Upper lobe of left lung (tissue), 6 donors: ENCODE measurements around the gene TMX2. TPM values are rescaled to one million over a fixed set of nuclear protein-coding genes. Genes with fewer than 3 reads are reported as not detected.
"Not testable (repeated sequence)": the region's sequence is repeated elsewhere in the genome, so short reads cannot be mapped to it uniquely, and the experiment has no call there.

Experiments used
- ATAC-seq, 2 donors: fragments of 200-7000 bp; cut with Tn5 transposase; one replicate each; pipeline ENCODE4 v1.9.1; 2022; ENCODE audit warnings: mild to moderate bottlenecking in 2 of 2, moderate library complexity in 2 of 2; ENCODE audit not compliant: low FRiP score in 2 of 2
- DNase-seq, 2 donors: peaks; one replicate each; pipeline ENCODE4 v3.0.0-alpha.2; 2019 to 2020
- H3K27ac ChIP-seq, 4 donors: fragments of 200-600 bp; sonication (generic); one replicate each; pipeline ENCODE4 v1.5.1; 2016 to 2019
- H3K27me3 ChIP-seq, 4 donors: fragments of 200-600 bp; sonication (generic); one replicate each; pipeline ENCODE4 v1.5.1; 2017 to 2019
- H3K36me3 ChIP-seq, 4 donors: fragments of 200-600 bp; sonication (generic); one replicate each; pipeline ENCODE4 v1.5.1; 2016 to 2019
- H3K4me1 ChIP-seq, 4 donors: fragments of 200-600 bp; sonication (generic); one replicate each; pipeline ENCODE4 v1.5.1; 2018 to 2019
- H3K4me3 ChIP-seq, 4 donors: fragments of 200-600 bp; sonication (generic); one replicate each; pipeline ENCODE4 v1.5.1; 2017 to 2019; ENCODE audit warnings: mild to moderate bottlenecking in 2 of 4, moderate library complexity in 1 of 4
- H3K9me3 ChIP-seq, 4 donors: fragments of 200-600 bp; sonication (generic); one replicate each; pipeline ENCODE4 v1.5.1; 2018 to 2019
- CTCF ChIP-seq, 6 experiments: fragments of 450-650 bp in 4 of 6; fragments of 200-600 bp in 2 of 6; sonication (generic) in 2 of 6; IDR thresholded peaks; one replicate each; pipeline ENCODE4 v1.5.1; 2016 to 2019; ENCODE audit warnings: antibody characterized with exemption in 6 of 6
- EP300 ChIP-seq, 4 donors: sonication (generic); formaldehyde crosslinking; IDR thresholded peaks; one replicate each; pipeline ENCODE4 v1.5.1; 2017; ENCODE audit warnings: antibody characterized with exemption in 4 of 4, control low read depth in 2 of 4
- POLR2A ChIP-seq, 4 donors: fragments of 450-650 bp; IDR thresholded peaks; one replicate each; pipeline ENCODE4 v1.5.1; 2016 to 2017; ENCODE audit warnings: antibody characterized with exemption in 4 of 4, mild to moderate bottlenecking in 2 of 4
- POLR2AphosphoS5 ChIP-seq, 2 donors: sonication (generic); formaldehyde crosslinking; IDR thresholded peaks; one replicate each; pipeline ENCODE4 v1.5.1; 2017; ENCODE audit warnings: antibody characterized with exemption in 2 of 2
- WGBS, 2 donors: methylation state at CpG; one replicate each; pipeline ENCODE4 v1.1.5; 2017 to 2018; 5-methylcytosine and 5-hydroxymethylcytosine counted together
- total RNA-seq, 6 donors: library from RNA; depleted of rRNA in 4 of 6; stranded (reverse); fragments of >200 nt in 4 of 6; gene quantifications; one replicate each; pipeline versions ENCODE4 v1.1.0 to v1.2.1, GENCODE V29; 2016 to 2021
- donor health status: DM: no; HTN: no; CAD: no; lungs with moderate emphysema.
- donor health status: DM: no; HTN: yes; CAD: no; lungs with severe emphysema.

Gene TMX2
- total RNA-seq, 6 donors from 2014 or later = 16.2 to 67.3 (median 53.1) TPM

- H3K9me3 ChIP-seq = no peaks in the 10 kb centered on the region
- H3K27ac ChIP-seq = no peak overlapping the region
- TF ChIP-seq CTCF (IDR thresholded peaks at IDR 0.05) (no peak), EP300 (IDR thresholded peaks at IDR 0.05) (no peak), POLR2AphosphoS5 (IDR thresholded peaks at IDR 0.05) (no peak)
- peaks cover 0 to 9% (median 0%) of the 10 kb centered on the region in 4 donors for H3K36me3 ChIP-seq
- WGBS, 2 donors = 91 to 98% methylated on average over 2 of the region's 2 CpGs
- no peaks in the 10 kb centered on the region for H3K27me3 ChIP-seq
- peak overlapping the region in 2 of 4 donors; percentile 80 to 91 for H3K4me3 ChIP-seq
- H3K4me1 ChIP-seq = peaks cover 29 to 49% (median 31%) of the 10 kb centered on the region in 4 donors
- DNase-seq = no peak
- ATAC-seq = no peak
These were observed 1.4 kb downstream of the TMX2 start for GRCh38 chr11:57713835-57714234.

GRCh38 chr11:57716726-57717125 lies 4.3 kb downstream of the TMX2 start:
- WGBS, 2 donors = 96% methylated on average over 9 of the region's 34 CpGs; no CpG with 5 or more reads in 1 of the 2 donors

GRCh38 chr11:57727185-57727584 lies 14.8 kb downstream of the TMX2 start:
- H3K4me1 ChIP-seq = peaks cover 0 to 1% (median 0%) of the 10 kb centered on the region in 4 donors
- peaks cover 0 to 6% (median 2%) of the 10 kb centered on the region in 4 donors for H3K36me3 ChIP-seq
- no peak overlapping the region for H3K27ac ChIP-seq
- DNase-seq = no peak
- no peaks in the 10 kb centered on the region for H3K9me3 ChIP-seq
- 75 to 93% methylated on average over 2 of the region's 2 CpGs for WGBS, 2 donors
- H3K27me3 ChIP-seq = no peaks in the 10 kb centered on the region
- ATAC-seq = no peak
- H3K4me3 ChIP-seq = no peak overlapping the region
- no peak for TF ChIP-seq EP300 (IDR thresholded peaks at IDR 0.05)
- no peak for TF ChIP-seq CTCF (IDR thresholded peaks at IDR 0.05)
- TF ChIP-seq POLR2AphosphoS5 (IDR thresholded peaks at IDR 0.05) = no peak
- TF ChIP-seq POLR2A (IDR thresholded peaks at IDR 0.05) = no peak

More at GRCh38 chr11:57716726-57717125, 4.3 kb downstream of the TMX2 start:
- Histone ChIP-seq H3K36me3 (peaks cover 0 to 26% (median 7%) of the 10 kb centered on the region in 4 donors), H3K4me1 (peaks cover 18 to 23% (median 19%) of the 10 kb centered on the region in 4 donors)
- H3K9me3 ChIP-seq, H3K27ac ChIP-seq, H3K27me3 ChIP-seq, ATAC-seq, H3K4me3 ChIP-seq: not testable (repeated sequence)
- DNase-seq = peak in 1 of 2 donors; percentile 52

- no peak overlapping the region for H3K27ac ChIP-seq
- H3K36me3 ChIP-seq = no peaks in the 10 kb centered on the region
- H3K4me3 ChIP-seq = no peak overlapping the region
- 81% methylated on average over 7 of the region's 7 CpGs for WGBS, 2 donors
- no peak for DNase-seq
- H3K4me1 ChIP-seq = peaks cover 0 to 3% (median 0%) of the 10 kb centered on the region in 4 donors
- H3K27me3 ChIP-seq = no peaks in the 10 kb centered on the region
- no peaks in the 10 kb centered on the region for H3K9me3 ChIP-seq
- no peak for TF ChIP-seq POLR2A (IDR thresholded peaks at IDR 0.05)
- no peak for TF ChIP-seq CTCF (IDR thresholded peaks at IDR 0.05)
- TF ChIP-seq POLR2AphosphoS5 (IDR thresholded peaks at IDR 0.05) = no peak
- TF ChIP-seq EP300 (IDR thresholded peaks at IDR 0.05) = no peak
- ATAC-seq = no peak
These were observed 16.4 kb downstream of the TMX2 start for GRCh38 chr11:57728829-57729228.

GRCh38 chr11:57729479-57729878 lies 17.1 kb downstream of the TMX2 start:
- no peak overlapping the region for H3K4me3 ChIP-seq
- peaks cover 0 to 3% (median 0%) of the 10 kb centered on the region in 4 donors for H3K4me1 ChIP-seq
- ATAC-seq (no peak), DNase-seq (no peak)
- no peaks in the 10 kb centered on the region for H3K27me3 ChIP-seq
- 93 to 95% methylated on average over 7 of the region's 7 CpGs for WGBS, 2 donors
- no peak overlapping the region for H3K27ac ChIP-seq
- no peak for TF ChIP-seq POLR2A (IDR thresholded peaks at IDR 0.05)
- no peak for TF ChIP-seq POLR2AphosphoS5 (IDR thresholded peaks at IDR 0.05)
- no peak for TF ChIP-seq CTCF (IDR thresholded peaks at IDR 0.05)
- TF ChIP-seq EP300 (IDR thresholded peaks at IDR 0.05) = no peak
- H3K9me3 ChIP-seq = no peaks in the 10 kb centered on the region
- H3K36me3 ChIP-seq = no peaks in the 10 kb centered on the region
